Mucosa of stomach (tissue), 1 donor: ENCODE measurements around the gene DCUN1D1.

Experiments
- H3K27me3 ChIP-seq: one replicate; pipeline ENCODE4 v1.7.0; 2013; ENCODE audit warnings: mild to moderate bottlenecking, low read length; ENCODE audit not compliant: control insufficient read depth, insufficient read depth
- H3K36me3 ChIP-seq: one replicate; pipeline ENCODE4 v1.7.0; 2013; ENCODE audit warnings: low read length; ENCODE audit not compliant: control insufficient read depth, insufficient read depth
- H3K4me1 ChIP-seq: one replicate; pipeline ENCODE4 v1.7.0; 2013; ENCODE audit warnings: mild to moderate bottlenecking, low read length; ENCODE audit not compliant: control insufficient read depth, insufficient read depth
- H3K4me3 ChIP-seq: one replicate; pipeline ENCODE4 v1.7.0; 2013; ENCODE audit warnings: low read length
- H3K9ac ChIP-seq: one replicate; pipeline ENCODE4 v1.7.0; 2013; ENCODE audit warnings: mild to moderate bottlenecking, low read length, moderate library complexity
- H3K9me3 ChIP-seq: one replicate; pipeline ENCODE4 v1.7.0; 2013; ENCODE audit warnings: mild to moderate bottlenecking, low read length, moderate library complexity; ENCODE audit not compliant: control insufficient read depth
- donor health status: Pancreatic carcinoma.

The DCUN1D1 gene

GRCh38 chr3:182920515-182921084 lies 59.7 kb downstream of the DCUN1D1 start:
- no peaks in the 10 kb centered on the region for H3K9me3 ChIP-seq
- no peaks in the 10 kb centered on the region for H3K4me1 ChIP-seq
- H3K9ac ChIP-seq: no peak overlapping the region
- H3K4me3 ChIP-seq: no peak overlapping the region
- no peaks in the 10 kb centered on the region for H3K27me3 ChIP-seq
- H3K36me3 ChIP-seq: no peaks in the 10 kb centered on the region

- Histone ChIP-seq H3K9ac (no peak overlapping the region), H3K4me1 (no peaks in the 10 kb centered on the region), H3K27me3 (no peaks in the 10 kb centered on the region), H3K9me3 (no peaks in the 10 kb centered on the region), H3K36me3 (no peaks in the 10 kb centered on the region), H3K4me3 (no peak overlapping the region)
Observed at GRCh38 chr3:182919866-182920357, 60.4 kb downstream of the DCUN1D1 start.

- Histone ChIP-seq H3K4me3 (no peak overlapping the region), H3K9ac (no peak overlapping the region), H3K27me3 (no peaks in the 10 kb centered on the region), H3K4me1 (no peaks in the 10 kb centered on the region), H3K36me3 (no peaks in the 10 kb centered on the region), H3K9me3 (no peaks in the 10 kb centered on the region)
Observed at GRCh38 chr3:182917134-182917533, 63.2 kb downstream of the DCUN1D1 start.

GRCh38 chr3:182914341-182914740 lies 66.0 kb downstream of the DCUN1D1 start:
- no peak overlapping the region for H3K4me3 ChIP-seq
- no peaks in the 10 kb centered on the region for H3K4me1 ChIP-seq
- no peaks in the 10 kb centered on the region for H3K9me3 ChIP-seq
- H3K27me3 ChIP-seq: no peaks in the 10 kb centered on the region
- H3K36me3 ChIP-seq: no peaks in the 10 kb centered on the region
- no peak overlapping the region for H3K9ac ChIP-seq

- no peak overlapping the region for H3K9ac ChIP-seq
- no peak overlapping the region for H3K4me3 ChIP-seq
- no peaks in the 10 kb centered on the region for H3K27me3 ChIP-seq
- no peaks in the 10 kb centered on the region for H3K9me3 ChIP-seq
- H3K36me3 ChIP-seq: no peaks in the 10 kb centered on the region
- no peaks in the 10 kb centered on the region for H3K4me1 ChIP-seq
Observed at GRCh38 chr3:182913889-182914288, 66.4 kb downstream of the DCUN1D1 start.

- H3K9me3 ChIP-seq: no peaks in the 10 kb centered on the region
- no peak overlapping the region for H3K4me3 ChIP-seq
- no peak overlapping the region for H3K9ac ChIP-seq
- no peaks in the 10 kb centered on the region for H3K36me3 ChIP-seq
- H3K27me3 ChIP-seq: no peaks in the 10 kb centered on the region
- H3K4me1 ChIP-seq: no peaks in the 10 kb centered on the region
Observed at GRCh38 chr3:182912474-182912873, 67.9 kb downstream of the DCUN1D1 start.

GRCh38 chr3:182911782-182912111 lies 68.6 kb downstream of the DCUN1D1 start:
- Histone ChIP-seq H3K9ac (no peak overlapping the region), H3K9me3 (no peaks in the 10 kb centered on the region), H3K36me3 (no peaks in the 10 kb centered on the region), H3K4me1 (no peaks in the 10 kb centered on the region), H3K27me3 (no peaks in the 10 kb centered on the region), H3K4me3 (no peak overlapping the region)

- no peaks in the 10 kb centered on the region for H3K4me1 ChIP-seq
- no peak overlapping the region for H3K4me3 ChIP-seq
- H3K27me3 ChIP-seq: no peaks in the 10 kb centered on the region
- H3K9ac ChIP-seq: no peak overlapping the region
- no peaks in the 10 kb centered on the region for H3K36me3 ChIP-seq
- H3K9me3 ChIP-seq: no peaks in the 10 kb centered on the region
Observed at GRCh38 chr3:182910936-182911781, 69.2 kb downstream of the DCUN1D1 start.

- Histone ChIP-seq H3K27me3 (no peaks in the 10 kb centered on the region), H3K4me3 (no peak overlapping the region), H3K36me3 (no peaks in the 10 kb centered on the region), H3K4me1 (no peaks in the 10 kb centered on the region), H3K9me3 (no peaks in the 10 kb centered on the region), H3K9ac (no peak overlapping the region)
Observed at GRCh38 chr3:182909318-182910040, 70.9 kb downstream of the DCUN1D1 start.

- H3K36me3 ChIP-seq: no peaks in the 10 kb centered on the region
- H3K4me3 ChIP-seq: no peak overlapping the region
- no peaks in the 10 kb centered on the region for H3K9me3 ChIP-seq
- no peaks in the 10 kb centered on the region for H3K27me3 ChIP-seq
- no peaks in the 10 kb centered on the region for H3K4me1 ChIP-seq
- no peak overlapping the region for H3K9ac ChIP-seq
Observed at GRCh38 chr3:182908471-182908870, 71.9 kb downstream of the DCUN1D1 start.

- Histone ChIP-seq H3K4me3 (no peak overlapping the region), H3K9me3 (no peaks in the 10 kb centered on the region), H3K36me3 (no peaks in the 10 kb centered on the region), H3K27me3 (no peaks in the 10 kb centered on the region), H3K4me1 (no peaks in the 10 kb centered on the region), H3K9ac (no peak overlapping the region)
Observed at GRCh38 chr3:182906036-182906435, 74.3 kb downstream of the DCUN1D1 start.

GRCh38 chr3:182905623-182906022 lies 74.7 kb downstream of the DCUN1D1 start:
- Histone ChIP-seq H3K36me3 (no peaks in the 10 kb centered on the region), H3K4me1 (no peaks in the 10 kb centered on the region), H3K9me3 (no peaks in the 10 kb centered on the region), H3K4me3 (no peak overlapping the region), H3K27me3 (no peaks in the 10 kb centered on the region), H3K9ac (no peak overlapping the region)
